H1 (cell line): Measurements from ENCODE around the gene SLC19A3. TPM values are rescaled to one million over a fixed set of nuclear protein-coding genes. Genes with fewer than 3 reads are reported as not detected.

Experiments used
- RAD21 ChIP-seq, 2 experiments: IDR thresholded peaks in 1 of 2; conservative IDR thresholded peaks in 1 of 2; 2 replicates each; pipeline ENCODE4 v1.6.1; 2011; ENCODE audit warnings: low read depth in 2 of 2, low read length in 2 of 2, improper control_type of control experiment in 1 of 2, inconsistent platforms in 1 of 2, mild to moderate bottlenecking in 1 of 2, moderate library complexity in 1 of 2
- SAP30 ChIP-seq: fragments of 300-600 bp; sonication (generic); IDR thresholded peaks from 2 replicates; pipeline ENCODE4 v1.7.1; 2012; ENCODE audit warnings: low read length, moderate library complexity, mild to moderate bottlenecking, inconsistent platforms; ENCODE audit not compliant: insufficient read depth, insufficient replicate concordance
- SRF ChIP-seq: IDR thresholded peaks from 2 replicates; pipeline ENCODE4 v1.6.1; 2011; ENCODE audit warnings: mild to moderate bottlenecking, low read depth, low read length, moderate library complexity
- polyA plus RNA-seq, 7 experiments: library from polyadenylated mRNA; depleted of rRNA in 3 of 7; stranded (reverse) in 5 of 7; unstranded in 2 of 7; fragments of >200 nt in 5 of 7; fragments of 200-250 nt in 2 of 7; gene quantifications; 1 replicate in 5 of 7; 2 replicates in 1 of 7; 4 replicates in 1 of 7; pipeline versions ENCODE4 v1.2.1 to v1.2.3, GENCODE V29; 2011 to 2013; ENCODE audit warnings: missing spikeins in 2 of 7, mixed read lengths in 2 of 7
- total RNA-seq: library from RNA; stranded (reverse); fragmentation: NEBNext Ultra II Directional; extraction: Animal tissue kit (Norgen Biotek cat#: 25700); gene quantifications from 2 replicates; pipeline ENCODE4 v1.2.1, GENCODE V29; 2021
- TF ChIP-seq, protein P1 (sequence below): fragments of 300-600 bp; sonication (generic); IDR thresholded peaks from 2 replicates; pipeline ENCODE4 v1.7.1; 2012; ENCODE audit warnings: low read length, moderate library complexity, mild to moderate bottlenecking, inconsistent platforms; ENCODE audit not compliant: insufficient replicate concordance
- TF ChIP-seq, protein P2 (sequence below): IDR thresholded peaks from 2 replicates; pipeline ENCODE4 v1.6.1; 2011; ENCODE audit warnings: low read depth, mild to moderate bottlenecking, low read length; ENCODE audit not compliant: insufficient read depth
- TF ChIP-seq, protein P3 (sequence below): IDR thresholded peaks from 2 replicates; pipeline ENCODE4 v1.6.1; 2012; ENCODE audit warnings: inconsistent platforms

The SLC19A3 gene
- total and polyA plus RNA-seq, 2 of the 8 experiments (the other 6 are each of a cell fraction or from before 2014, with no cell fraction given), result 7.0 to 9.8 TPM

DNA sequence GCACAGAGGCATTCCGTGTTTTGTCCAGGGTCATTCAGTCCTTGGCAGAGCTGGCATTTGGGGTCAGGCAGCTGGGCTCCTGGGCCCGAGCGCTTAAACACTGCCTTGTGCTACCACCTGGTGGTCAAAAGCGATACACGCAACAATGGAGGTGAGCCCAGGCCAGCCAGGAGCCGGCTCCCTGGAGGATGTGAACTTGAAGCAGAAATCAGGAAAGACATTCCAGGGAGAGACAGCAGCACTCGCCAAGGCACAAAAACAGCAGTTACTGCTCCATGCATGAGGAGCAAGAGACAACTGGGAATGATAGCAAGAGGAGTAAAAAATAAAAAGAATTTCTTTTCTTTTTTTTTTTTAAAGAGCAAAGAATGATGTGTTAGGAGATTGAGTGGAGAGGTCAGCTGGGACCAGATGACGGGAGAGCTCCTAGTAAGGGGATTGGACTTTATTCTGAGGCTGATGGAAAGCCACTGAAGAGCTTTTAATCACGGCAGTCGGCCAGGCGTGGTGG is 48.6 kb upstream of the SLC19A3 start (continued):
- TF ChIP-seq, protein P1, sequence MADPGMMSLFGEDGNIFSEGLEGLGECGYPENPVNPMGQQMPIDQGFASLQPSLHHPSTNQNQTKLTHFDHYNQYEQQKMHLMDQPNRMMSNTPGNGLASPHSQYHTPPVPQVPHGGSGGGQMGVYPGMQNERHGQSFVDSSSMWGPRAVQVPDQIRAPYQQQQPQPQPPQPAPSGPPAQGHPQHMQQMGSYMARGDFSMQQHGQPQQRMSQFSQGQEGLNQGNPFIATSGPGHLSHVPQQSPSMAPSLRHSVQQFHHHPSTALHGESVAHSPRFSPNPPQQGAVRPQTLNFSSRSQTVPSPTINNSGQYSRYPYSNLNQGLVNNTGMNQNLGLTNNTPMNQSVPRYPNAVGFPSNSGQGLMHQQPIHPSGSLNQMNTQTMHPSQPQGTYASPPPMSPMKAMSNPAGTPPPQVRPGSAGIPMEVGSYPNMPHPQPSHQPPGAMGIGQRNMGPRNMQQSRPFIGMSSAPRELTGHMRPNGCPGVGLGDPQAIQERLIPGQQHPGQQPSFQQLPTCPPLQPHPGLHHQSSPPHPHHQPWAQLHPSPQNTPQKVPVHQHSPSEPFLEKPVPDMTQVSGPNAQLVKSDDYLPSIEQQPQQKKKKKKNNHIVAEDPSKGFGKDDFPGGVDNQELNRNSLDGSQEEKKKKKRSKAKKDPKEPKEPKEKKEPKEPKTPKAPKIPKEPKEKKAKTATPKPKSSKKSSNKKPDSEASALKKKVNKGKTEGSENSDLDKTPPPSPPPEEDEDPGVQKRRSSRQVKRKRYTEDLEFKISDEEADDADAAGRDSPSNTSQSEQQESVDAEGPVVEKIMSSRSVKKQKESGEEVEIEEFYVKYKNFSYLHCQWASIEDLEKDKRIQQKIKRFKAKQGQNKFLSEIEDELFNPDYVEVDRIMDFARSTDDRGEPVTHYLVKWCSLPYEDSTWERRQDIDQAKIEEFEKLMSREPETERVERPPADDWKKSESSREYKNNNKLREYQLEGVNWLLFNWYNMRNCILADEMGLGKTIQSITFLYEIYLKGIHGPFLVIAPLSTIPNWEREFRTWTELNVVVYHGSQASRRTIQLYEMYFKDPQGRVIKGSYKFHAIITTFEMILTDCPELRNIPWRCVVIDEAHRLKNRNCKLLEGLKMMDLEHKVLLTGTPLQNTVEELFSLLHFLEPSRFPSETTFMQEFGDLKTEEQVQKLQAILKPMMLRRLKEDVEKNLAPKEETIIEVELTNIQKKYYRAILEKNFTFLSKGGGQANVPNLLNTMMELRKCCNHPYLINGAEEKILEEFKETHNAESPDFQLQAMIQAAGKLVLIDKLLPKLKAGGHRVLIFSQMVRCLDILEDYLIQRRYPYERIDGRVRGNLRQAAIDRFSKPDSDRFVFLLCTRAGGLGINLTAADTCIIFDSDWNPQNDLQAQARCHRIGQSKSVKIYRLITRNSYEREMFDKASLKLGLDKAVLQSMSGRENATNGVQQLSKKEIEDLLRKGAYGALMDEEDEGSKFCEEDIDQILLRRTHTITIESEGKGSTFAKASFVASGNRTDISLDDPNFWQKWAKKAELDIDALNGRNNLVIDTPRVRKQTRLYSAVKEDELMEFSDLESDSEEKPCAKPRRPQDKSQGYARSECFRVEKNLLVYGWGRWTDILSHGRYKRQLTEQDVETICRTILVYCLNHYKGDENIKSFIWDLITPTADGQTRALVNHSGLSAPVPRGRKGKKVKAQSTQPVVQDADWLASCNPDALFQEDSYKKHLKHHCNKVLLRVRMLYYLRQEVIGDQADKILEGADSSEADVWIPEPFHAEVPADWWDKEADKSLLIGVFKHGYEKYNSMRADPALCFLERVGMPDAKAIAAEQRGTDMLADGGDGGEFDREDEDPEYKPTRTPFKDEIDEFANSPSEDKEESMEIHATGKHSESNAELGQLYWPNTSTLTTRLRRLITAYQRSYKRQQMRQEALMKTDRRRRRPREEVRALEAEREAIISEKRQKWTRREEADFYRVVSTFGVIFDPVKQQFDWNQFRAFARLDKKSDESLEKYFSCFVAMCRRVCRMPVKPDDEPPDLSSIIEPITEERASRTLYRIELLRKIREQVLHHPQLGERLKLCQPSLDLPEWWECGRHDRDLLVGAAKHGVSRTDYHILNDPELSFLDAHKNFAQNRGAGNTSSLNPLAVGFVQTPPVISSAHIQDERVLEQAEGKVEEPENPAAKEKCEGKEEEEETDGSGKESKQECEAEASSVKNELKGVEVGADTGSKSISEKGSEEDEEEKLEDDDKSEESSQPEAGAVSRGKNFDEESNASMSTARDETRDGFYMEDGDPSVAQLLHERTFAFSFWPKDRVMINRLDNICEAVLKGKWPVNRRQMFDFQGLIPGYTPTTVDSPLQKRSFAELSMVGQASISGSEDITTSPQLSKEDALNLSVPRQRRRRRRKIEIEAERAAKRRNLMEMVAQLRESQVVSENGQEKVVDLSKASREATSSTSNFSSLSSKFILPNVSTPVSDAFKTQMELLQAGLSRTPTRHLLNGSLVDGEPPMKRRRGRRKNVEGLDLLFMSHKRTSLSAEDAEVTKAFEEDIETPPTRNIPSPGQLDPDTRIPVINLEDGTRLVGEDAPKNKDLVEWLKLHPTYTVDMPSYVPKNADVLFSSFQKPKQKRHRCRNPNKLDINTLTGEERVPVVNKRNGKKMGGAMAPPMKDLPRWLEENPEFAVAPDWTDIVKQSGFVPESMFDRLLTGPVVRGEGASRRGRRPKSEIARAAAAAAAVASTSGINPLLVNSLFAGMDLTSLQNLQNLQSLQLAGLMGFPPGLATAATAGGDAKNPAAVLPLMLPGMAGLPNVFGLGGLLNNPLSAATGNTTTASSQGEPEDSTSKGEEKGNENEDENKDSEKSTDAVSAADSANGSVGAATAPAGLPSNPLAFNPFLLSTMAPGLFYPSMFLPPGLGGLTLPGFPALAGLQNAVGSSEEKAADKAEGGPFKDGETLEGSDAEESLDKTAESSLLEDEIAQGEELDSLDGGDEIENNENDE, result no peak
- TF ChIP-seq, protein P2, sequence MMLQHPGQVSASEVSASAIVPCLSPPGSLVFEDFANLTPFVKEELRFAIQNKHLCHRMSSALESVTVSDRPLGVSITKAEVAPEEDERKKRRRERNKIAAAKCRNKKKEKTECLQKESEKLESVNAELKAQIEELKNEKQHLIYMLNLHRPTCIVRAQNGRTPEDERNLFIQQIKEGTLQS, result 0 out of 2 replicates have a peak, but pooled peaks have one; percentile 20
- TF ChIP-seq, protein P3, sequence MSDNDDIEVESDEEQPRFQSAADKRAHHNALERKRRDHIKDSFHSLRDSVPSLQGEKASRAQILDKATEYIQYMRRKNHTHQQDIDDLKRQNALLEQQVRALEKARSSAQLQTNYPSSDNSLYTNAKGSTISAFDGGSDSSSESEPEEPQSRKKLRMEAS, result no peak
- TF ChIP-seq RAD21 (IDR thresholded peaks at IDR 0.05 in 1 of 2, conservative IDR thresholded peaks at IDR 0.05 in 1 of 2; ENCODE audit: low read depth in 2 of 2, low read length in 2 of 2), result peak; percentile 99 to 100
- no peak for TF ChIP-seq SAP30
- TF ChIP-seq SRF, result no peak
